Activated CD4-positive, CD25-positive, alpha-beta regulatory T cell (primary cell): ENCODE data around the gene ILDR1.
"Not testable (repeated sequence)": the region's sequence is repeated elsewhere in the genome, so short reads cannot be mapped to it uniquely, and the experiment has no call there.

ENCODE experiments used
- DNase-seq, 4 experiments: peaks; one replicate each; lab custom pipeline; 2025; lab: John Stamatoyannopoulos, UW

Gene ILDR1

DNA sequence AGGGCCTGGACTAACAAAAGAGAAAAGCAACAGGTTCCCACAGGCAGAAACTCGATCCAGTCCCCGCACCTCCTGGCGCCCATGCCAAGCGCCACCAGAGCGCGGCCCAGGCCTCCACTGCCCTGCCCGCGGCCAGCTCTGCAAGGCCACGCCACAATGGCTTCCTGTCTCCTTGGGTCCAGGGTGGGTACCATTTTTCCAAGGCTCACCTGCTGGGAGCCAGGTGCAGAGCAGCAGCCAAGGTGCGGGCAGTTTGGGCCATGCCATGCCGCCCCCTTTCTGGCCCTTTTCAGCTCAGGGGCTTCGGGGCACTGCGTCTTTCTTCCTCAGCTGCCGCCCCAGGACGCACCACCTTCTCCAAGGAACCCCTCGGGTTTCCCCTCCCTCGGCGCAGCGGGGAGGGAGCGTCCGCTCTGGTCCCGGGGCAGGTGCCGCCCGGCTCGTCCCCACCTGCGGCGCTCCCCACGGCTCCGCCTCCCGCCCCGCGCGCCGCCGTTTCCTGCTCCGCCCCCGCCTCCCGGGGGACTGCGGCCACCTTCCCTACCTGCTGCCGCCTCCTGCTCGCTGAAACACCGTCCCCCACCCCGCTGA lies at the start of gene ILDR1:
TSS of gene ILDR1 (minus strand) at position 437 of the 591 bp plus-strand sequence. CDS start at position 267, 170 bp downstream.
- no peak for DNase-seq

DNA sequence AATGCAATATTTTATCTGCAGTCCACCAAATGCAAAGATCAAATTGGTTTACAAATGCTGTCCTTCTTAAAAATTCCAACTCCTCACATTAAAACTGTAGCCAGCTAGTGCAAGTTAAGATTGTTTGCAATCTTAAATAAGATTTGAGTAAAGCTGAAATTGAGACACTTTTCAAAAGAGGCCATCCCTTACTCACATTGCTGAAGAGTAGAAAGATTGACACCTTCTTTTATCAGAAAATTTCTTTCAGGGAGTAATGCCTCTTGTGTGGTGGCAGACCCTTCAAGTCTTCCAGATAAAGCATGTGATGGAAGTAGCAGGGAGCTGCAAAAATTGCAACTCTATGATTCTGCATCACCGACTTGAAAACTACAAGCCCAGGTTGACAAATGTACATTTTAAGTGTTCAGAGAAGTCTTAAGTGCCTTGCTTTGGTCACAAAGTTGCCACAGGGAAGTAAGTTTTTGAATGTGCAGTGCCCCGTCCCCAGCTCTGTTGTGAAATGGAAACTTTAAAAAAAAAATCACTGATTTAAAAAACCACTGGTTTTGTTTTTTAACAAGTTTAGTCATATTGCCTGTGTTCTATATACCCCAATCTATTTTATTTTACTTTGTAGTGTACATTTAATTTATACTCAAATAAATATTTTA lies 45.7 kb upstream of the ILDR1 start:
- DNase-seq: no peak

DNA sequence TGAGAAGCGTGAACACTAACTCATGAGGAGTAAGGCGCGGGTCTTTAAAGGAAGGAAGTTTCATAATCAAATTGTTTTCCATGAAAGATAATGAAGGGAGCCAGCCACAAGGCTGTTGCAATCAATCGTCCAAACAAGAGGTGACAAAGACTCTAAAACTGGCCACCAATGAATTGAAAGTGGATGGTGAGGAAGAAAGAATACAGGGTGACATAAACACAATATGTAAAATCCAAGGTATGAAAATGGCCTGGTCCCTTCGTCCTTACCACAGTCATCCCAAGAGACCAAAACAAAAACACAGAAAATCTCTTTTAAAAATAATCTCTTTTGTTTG lies 45.1 kb upstream of the ILDR1 start:
- DNase-seq: no peak

DNA sequence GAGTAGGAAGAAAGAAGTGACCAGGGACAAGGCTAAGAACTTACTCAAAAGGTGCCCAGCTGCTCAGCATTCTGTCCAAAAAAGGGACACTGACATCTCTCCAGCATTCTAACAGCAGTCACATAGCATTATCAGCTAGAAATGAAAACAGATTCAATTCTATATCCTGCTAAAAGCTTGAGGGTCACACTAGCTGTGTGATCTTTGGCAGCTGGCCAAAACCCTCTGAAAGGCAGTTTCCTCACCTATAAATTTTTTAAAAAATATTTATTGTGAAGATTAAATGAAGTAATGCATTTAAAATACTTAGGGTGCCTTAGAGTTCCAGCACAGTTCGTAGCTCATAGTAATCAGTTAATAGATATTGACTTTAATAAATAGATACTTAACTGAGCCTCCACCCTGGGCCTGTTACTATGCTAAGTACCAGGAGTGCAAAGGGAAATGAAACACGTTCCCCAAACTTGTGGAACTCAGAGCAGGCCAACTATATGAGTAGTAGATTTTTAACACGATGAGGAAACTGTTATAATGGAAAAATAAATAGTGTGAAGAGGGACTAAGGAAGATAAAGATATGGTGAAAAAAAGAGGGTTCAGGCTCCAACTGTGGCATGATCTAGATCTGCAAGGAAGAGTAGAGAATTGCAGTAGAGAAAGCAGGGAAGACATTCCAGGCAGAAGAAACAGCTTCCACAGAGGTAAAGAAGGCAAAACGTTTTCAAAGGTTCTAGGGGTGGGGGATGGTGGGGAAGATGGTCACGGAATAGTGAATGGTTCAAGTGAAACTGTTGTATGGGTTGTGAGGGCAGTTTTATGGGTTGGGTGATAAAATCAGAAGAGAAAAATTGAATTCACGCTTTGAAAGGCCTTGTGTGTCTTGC lies 44.5 kb upstream of the ILDR1 start:
- DNase-seq: no peak

- no peak for DNase-seq
Measured at GRCh38 chr3:122064326-122064725, 42.3 kb upstream of the ILDR1 start.

DNA sequence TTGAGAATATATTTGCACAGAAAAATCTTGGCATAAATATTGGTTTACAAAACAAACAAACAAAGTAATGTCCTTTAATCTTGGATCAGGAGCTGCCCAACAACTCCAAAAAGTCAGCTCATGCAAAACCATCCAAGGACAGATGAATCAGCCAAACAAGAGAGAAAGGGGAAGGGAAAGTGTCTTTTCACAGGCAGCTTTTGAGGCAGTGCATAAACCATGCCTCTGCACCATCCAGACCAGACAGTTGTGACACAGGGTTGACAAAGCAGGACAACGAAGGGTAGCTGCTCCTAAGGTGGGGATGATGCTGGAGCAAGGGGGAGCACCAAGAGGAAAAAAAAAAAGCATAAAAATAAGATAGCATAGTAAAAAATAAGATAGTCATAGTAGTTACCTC lies 41.9 kb upstream of the ILDR1 start:
- no peak for DNase-seq

DNA sequence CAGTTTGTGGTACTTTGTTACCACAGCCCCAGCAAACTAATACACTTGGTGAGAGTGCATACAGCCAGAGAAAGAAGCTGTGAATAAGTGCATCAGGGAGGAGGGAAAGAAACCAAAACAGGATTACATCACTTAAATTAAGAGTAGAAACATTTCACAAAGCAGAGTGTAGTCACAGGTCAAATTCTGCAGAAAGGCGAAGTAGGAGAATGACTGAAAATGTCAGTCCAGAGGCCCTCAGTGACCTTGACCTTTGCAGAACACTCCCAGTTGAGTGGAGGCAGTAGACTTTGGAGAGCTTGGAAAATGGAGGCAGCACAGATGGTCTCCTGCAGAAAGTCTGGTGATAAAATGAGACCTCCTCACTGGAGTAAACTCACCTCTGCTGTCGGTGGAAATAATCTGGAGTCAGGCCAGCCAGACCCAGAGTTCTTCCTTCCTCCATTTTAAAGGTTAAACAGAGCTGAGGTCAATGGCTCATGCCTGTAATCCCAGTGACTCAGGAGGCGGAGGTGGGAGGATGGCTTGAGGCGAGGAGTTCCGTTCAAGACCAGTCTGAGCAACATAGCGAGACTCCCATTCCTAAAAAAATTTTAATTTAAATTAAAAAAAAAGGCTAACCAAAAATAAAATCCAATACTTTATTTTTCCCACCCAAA lies 38.1 kb upstream of the ILDR1 start:
- DNase-seq: no peak

- DNase-seq: no peak
Measured at GRCh38 chr3:122058294-122058693, 36.2 kb upstream of the ILDR1 start.

- no peak for DNase-seq
Measured at GRCh38 chr3:122057671-122058070, 35.6 kb upstream of the ILDR1 start.

- DNase-seq: no peak
Measured at GRCh38 chr3:122055215-122055614, 33.2 kb upstream of the ILDR1 start, which contains the start of gene CD86. TSS of gene CD86 (plus strand) at chr3:122055362. CDS start at chr3:122055490, 128 bp downstream.

DNA sequence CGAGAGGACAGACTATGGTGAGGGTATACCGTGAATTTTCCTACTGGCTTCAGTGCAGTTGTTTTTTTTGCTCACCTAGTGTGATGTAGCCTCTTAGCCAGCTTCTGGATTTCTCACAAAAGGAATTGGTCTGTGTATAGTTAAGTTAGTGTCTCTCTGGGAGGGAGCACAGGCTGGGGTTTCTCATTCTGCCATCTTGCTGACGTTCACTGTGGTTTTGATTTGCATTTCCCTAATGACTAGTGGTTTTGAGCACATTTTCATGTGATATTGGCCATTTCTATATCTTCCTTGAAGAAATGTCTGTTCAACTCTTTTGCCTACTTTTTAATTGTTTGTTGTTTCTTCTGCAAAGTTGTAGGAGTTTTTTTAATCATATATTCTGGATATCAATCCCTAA lies 30.9 kb upstream of the ILDR1 start:
- DNase-seq: no peak

DNA sequence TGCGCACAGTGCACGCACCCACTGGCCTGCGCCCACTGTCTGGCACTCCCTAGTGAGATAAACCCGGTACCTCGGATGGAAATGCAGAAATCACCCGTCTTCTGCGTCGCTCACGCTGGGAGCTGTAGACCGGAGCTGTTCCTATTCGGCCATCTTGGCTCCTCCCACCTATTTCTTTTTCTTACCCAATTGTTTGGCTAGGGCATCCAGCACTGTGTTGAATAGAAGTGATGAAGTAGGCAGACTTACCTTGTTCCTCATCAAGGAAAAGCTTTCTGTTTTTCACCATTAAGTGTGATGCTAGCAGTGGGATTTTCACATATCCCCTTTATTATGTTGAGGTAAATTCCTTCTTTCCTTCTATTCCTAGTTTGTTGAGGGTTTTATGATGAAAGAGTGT lies 25.7 kb upstream of the ILDR1 start:
- DNase-seq: not testable (repeated sequence)

DNA sequence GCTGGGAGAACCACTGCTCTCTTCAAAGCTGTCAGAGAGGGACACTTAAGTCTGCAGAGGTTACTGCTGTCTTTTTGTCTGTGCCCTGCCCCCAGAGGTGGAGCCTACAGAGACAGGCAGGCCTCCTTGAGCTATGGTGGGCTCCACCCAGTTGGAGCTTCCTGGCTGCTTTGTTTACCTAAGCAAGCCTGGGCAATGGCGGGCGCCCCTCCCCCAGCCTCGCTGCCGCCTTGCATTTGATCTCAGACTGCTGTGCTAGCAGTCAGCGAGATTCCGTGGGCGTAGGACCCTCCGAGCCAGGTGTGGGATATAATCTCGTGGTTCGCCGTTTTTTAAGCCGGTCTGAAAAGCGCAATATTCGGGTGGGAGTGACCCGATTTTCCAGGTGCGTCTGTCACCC lies 25.2 kb upstream of the ILDR1 start:
- not testable (repeated sequence) for DNase-seq

DNA sequence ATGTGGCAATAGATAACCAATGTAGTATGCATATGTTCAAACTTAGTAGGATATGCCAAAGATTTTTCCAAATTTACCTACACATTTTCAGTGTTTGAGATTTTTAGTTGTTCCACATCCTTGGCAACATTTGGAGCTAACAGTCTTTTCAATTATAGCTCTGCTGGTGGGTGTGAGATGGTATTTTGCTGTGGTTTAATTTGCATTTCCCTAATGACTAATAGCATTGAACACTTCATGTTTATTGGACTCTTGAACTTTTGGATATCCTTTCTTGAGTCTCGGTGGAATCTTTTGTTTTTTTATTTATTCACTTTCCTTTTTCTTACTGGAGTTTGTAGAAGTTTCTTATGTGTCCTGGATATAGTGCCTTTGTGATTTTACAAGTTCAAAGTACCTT lies 11.0 kb upstream of the ILDR1 start:
- no peak for DNase-seq

- no peak for DNase-seq
Measured at GRCh38 chr3:122032531-122032930, 10.5 kb upstream of the ILDR1 start.

GRCh38 chr3:122031123-122031468 lies 9.0 kb upstream of the ILDR1 start:
- no peak for DNase-seq

GRCh38 chr3:122030381-122031122 lies 8.5 kb upstream of the ILDR1 start:
- no peak for DNase-seq

- no peak for DNase-seq
Measured at GRCh38 chr3:122025296-122025695, 3.2 kb upstream of the ILDR1 start.

- no peak for DNase-seq
Measured at GRCh38 chr3:122024800-122025199, 2.8 kb upstream of the ILDR1 start.

DNA sequence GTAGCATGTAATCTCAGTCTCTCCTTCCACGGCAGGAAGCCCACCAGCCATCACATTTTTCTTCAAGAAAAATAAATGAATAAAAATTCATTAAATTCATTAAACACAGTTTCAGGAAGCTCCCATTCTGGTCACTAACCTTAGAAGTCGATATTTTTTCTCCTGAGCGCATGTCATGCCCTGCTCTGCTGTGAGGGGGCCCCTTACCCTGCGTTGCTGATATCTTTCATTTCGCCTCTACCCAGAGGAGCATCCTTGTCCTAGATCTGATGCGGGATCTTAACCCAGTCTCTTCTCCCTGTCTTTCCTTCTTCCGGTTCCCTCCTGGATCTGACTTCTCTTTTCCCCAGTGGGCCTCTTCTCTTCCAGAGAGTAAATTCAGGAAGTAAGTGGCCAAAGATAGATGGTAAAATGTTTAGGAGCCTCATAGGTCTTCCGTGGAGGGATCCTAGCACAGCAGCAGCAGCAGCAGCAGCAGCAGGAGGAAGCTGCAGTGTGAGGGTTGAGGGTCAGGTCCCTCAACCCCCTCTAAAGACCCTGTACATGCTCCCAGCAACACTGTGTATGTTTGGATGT lies 1.4 kb upstream of the ILDR1 start:
- DNase-seq: no peak

- DNase-seq: no peak
Measured at GRCh38 chr3:122021037-122021436, 1.0 kb downstream of the ILDR1 start.

- DNase-seq: no peak
Measured at GRCh38 chr3:122019493-122019892, 2.6 kb downstream of the ILDR1 start.
